NT2/D1 (cell line): ENCODE results near the gene STX8.
A peak's percentile ranks its signal among the peaks of the same experiment; 100 is the strongest.

Experiments
- DNase-seq: peaks from one replicate; pipeline ENCODE4 v3.0.0-alpha.2; 2011; ENCODE audit warnings: low read depth, low spot score
- H3K27me3 ChIP-seq: 2 replicates; pipeline ENCODE4 v1.6.0; 2011; ENCODE audit warnings: mild to moderate bottlenecking; ENCODE audit not compliant: insufficient read length, insufficient read depth
- H3K36me3 ChIP-seq: 2 replicates; pipeline ENCODE4 v1.6.1; 2011; ENCODE audit warnings: mild to moderate bottlenecking, low read length, mixed read lengths; ENCODE audit not compliant: insufficient read depth, insufficient read length
- H3K4me1 ChIP-seq: 2 replicates; pipeline ENCODE4 v1.5.1; 2011; ENCODE audit not compliant: insufficient read depth, insufficient read length
- H3K4me3 ChIP-seq: 2 replicates; pipeline ENCODE4 v1.5.1; 2011; ENCODE audit warnings: low read depth; ENCODE audit not compliant: insufficient read length
- H3K9ac ChIP-seq: 2 replicates; pipeline ENCODE4 v1.6.0; 2011; ENCODE audit warnings: low read depth; ENCODE audit not compliant: insufficient read length
- H3K9me3 ChIP-seq: 2 replicates; pipeline ENCODE4 v1.5.1; 2011; ENCODE audit warnings: mild to moderate bottlenecking, low read length; ENCODE audit not compliant: insufficient read depth
- SUZ12 ChIP-seq: IDR thresholded peaks from 2 replicates; pipeline ENCODE4 v1.6.1; 2011; ENCODE audit not compliant: insufficient read length, insufficient read depth; ENCODE audit errors: extremely low read depth
- YY1 ChIP-seq: IDR thresholded peaks from 2 replicates; pipeline ENCODE4 v1.6.1; 2011; ENCODE audit not compliant: insufficient read length, insufficient read depth
- ZNF274 ChIP-seq: IDR thresholded peaks from 2 replicates; pipeline ENCODE4 v1.6.1; 2011; ENCODE audit warnings: mild to moderate bottlenecking, low read depth, low read length

STX8 gene

GRCh38 chr17:9240659-9241370 lies 334.8 kb downstream of the STX8 start:
- Histone ChIP-seq H3K4me3 (peak overlapping the region; percentile 39), H3K27me3 (peaks cover 8% of the 10 kb centered on the region), H3K36me3 (no peaks in the 10 kb centered on the region), H3K9ac (peak overlapping the region; percentile 56), H3K4me1 (peaks cover 31% of the 10 kb centered on the region), H3K9me3 (no peaks in the 10 kb centered on the region)
- no peak for TF ChIP-seq YY1
- TF ChIP-seq ZNF274: no peak
- no peak for TF ChIP-seq SUZ12
- no peak for DNase-seq

GRCh38 chr17:9239793-9240658 lies 335.6 kb downstream of the STX8 start:
- peak overlapping the region; percentile 39 for H3K4me3 ChIP-seq
- peak overlapping the region; percentile 74 for H3K9ac ChIP-seq
- H3K27me3 ChIP-seq: peaks cover 8% of the 10 kb centered on the region
- H3K4me1 ChIP-seq: peaks cover 31% of the 10 kb centered on the region
- no peak for DNase-seq
- H3K9me3 ChIP-seq: no peaks in the 10 kb centered on the region
- TF ChIP-seq ZNF274 (no peak), YY1 (no peak), SUZ12 (no peak)
- no peaks in the 10 kb centered on the region for H3K36me3 ChIP-seq

- H3K9ac ChIP-seq: peak overlapping the region; percentile 74
- TF ChIP-seq SUZ12: no peak
- TF ChIP-seq YY1: no peak
- no peak for TF ChIP-seq ZNF274
Measured at GRCh38 chr17:9239246-9239792, 336.3 kb downstream of the STX8 start.

GRCh38 chr17:9238340-9239245 lies 337.0 kb downstream of the STX8 start:
- H3K9me3 ChIP-seq: no peaks in the 10 kb centered on the region
- H3K4me3 ChIP-seq: no peak overlapping the region
- DNase-seq: no peak
- no peak for TF ChIP-seq ZNF274
- no peak for TF ChIP-seq SUZ12
- TF ChIP-seq YY1: no peak
- H3K36me3 ChIP-seq: no peaks in the 10 kb centered on the region
- peaks cover 27% of the 10 kb centered on the region for H3K4me1 ChIP-seq
- peak overlapping the region; percentile 74 for H3K9ac ChIP-seq
- H3K27me3 ChIP-seq: peaks cover 8% of the 10 kb centered on the region

More at GRCh38 chr17:9239246-9239792, 336.3 kb downstream of the STX8 start:
- Histone ChIP-seq H3K9me3 (no peaks in the 10 kb centered on the region), H3K4me3 (peak overlapping the region; percentile 37), H3K36me3 (no peaks in the 10 kb centered on the region), H3K4me1 (peaks cover 31% of the 10 kb centered on the region), H3K27me3 (peaks cover 8% of the 10 kb centered on the region)
- no peak for DNase-seq

- TF ChIP-seq SUZ12: no peak
- no peak for TF ChIP-seq ZNF274
- no peak for TF ChIP-seq YY1
- Histone ChIP-seq H3K9me3 (no peaks in the 10 kb centered on the region), H3K4me1 (peaks cover 22% of the 10 kb centered on the region), H3K4me3 (no peak overlapping the region), H3K36me3 (no peaks in the 10 kb centered on the region), H3K27me3 (peaks cover 8% of the 10 kb centered on the region), H3K9ac (no peak overlapping the region)
- DNase-seq: no peak
Measured at GRCh38 chr17:9237661-9238301, 337.8 kb downstream of the STX8 start.

- peaks cover 19% of the 10 kb centered on the region for H3K4me1 ChIP-seq
- TF ChIP-seq ZNF274 (no peak), SUZ12 (no peak), YY1 (no peak)
- no peak for DNase-seq
Measured at GRCh38 chr17:9237053-9237410, 338.6 kb downstream of the STX8 start.

More at GRCh38 chr17:9237053-9237410, 338.6 kb downstream of the STX8 start:
- peaks cover 8% of the 10 kb centered on the region for H3K27me3 ChIP-seq
- H3K9ac ChIP-seq: no peak overlapping the region
- H3K36me3 ChIP-seq: no peaks in the 10 kb centered on the region
- H3K4me3 ChIP-seq: no peak overlapping the region
- H3K9me3 ChIP-seq: no peaks in the 10 kb centered on the region
